Body of pancreas (tissue), 4 donors: Measurements from ENCODE around the gene MYL3. TPM values are rescaled to one million over a fixed set of nuclear protein-coding genes. Genes with fewer than 3 reads are reported as not detected.

Source experiments
- ATAC-seq: fragments of 150-250 bp; one replicate; pipeline ENCODE4 v1.9.1; 2016
- DNase-seq, 4 donors: peaks; one replicate each; pipeline ENCODE4 v3.0.0-alpha.2; 2019
- H3K27ac ChIP-seq, 4 donors: fragments of 200-600 bp; sonication (generic); 1 replicate in 3 of 4; 2 replicates in 1 of 4; pipeline versions ENCODE4 v1.5.1 to v1.6.1; 2016 to 2019; ENCODE audit warnings: mild to moderate bottlenecking in 1 of 4, mixed read lengths in 1 of 4, moderate library complexity in 1 of 4
- H3K27me3 ChIP-seq, 2 donors: fragments of 200-600 bp; sonication (generic); one replicate each; pipeline ENCODE4 v1.6.0; 2016; ENCODE audit warnings: mild to moderate bottlenecking in 1 of 2
- H3K36me3 ChIP-seq, 2 donors: fragments of 200-600 bp; sonication (generic); replicated peaks in 1 of 2; 2 replicates each; pipeline ENCODE4 v1.5.1; 2016; ENCODE audit warnings: low read depth in 2 of 2; ENCODE audit not compliant: insufficient read depth in 1 of 2
- H3K4me1 ChIP-seq: fragments of 200-600 bp; sonication (generic); one replicate; pipeline ENCODE4 v1.6.0; 2016
- H3K4me3 ChIP-seq, 2 donors: fragments of 200-600 bp; sonication (generic); 1 replicate in 1 of 2; 2 replicates in 1 of 2; pipeline ENCODE4 v1.5.1; 2016 to 2019
- H3K9me3 ChIP-seq, 3 donors: fragments of 200-600 bp; sonication (generic); 1 replicate in 2 of 3; 2 replicates in 1 of 3; pipeline ENCODE4 v1.5.1; 2016
- POLR2A ChIP-seq, 3 donors: fragments of 450-650 bp; IDR thresholded peaks; one replicate each; pipeline ENCODE4 v1.6.1; 2016; ENCODE audit warnings: antibody characterized with exemption in 3 of 3, mild to moderate bottlenecking in 2 of 3
- WGBS, 2 donors: methylation state at CpG; one replicate each; pipeline ENCODE4 v1.1.5; 2017; 5-methylcytosine and 5-hydroxymethylcytosine counted together
- intact Hi-C: fragments of 100-400 bp; cut with DNase I; formaldehyde crosslinking; loops from one replicate; pipeline ENCODE4 v1.15.1; 2023
- total RNA-seq, 2 donors: library from RNA; depleted of rRNA; stranded (reverse); fragments of >200 nt; gene quantifications; one replicate each; pipeline ENCODE4 v1.1.0, GENCODE V29; 2016
- TF ChIP-seq, protein P1 (sequence below), 7 experiments: fragments of 450-650 bp in 4 of 7; fragments of 200-600 bp in 3 of 7; sonication (generic) in 3 of 7; IDR thresholded peaks; one replicate each; pipeline ENCODE4 v1.5.1; 2016 to 2019; ENCODE audit warnings: antibody characterized with exemption in 7 of 7

The MYL3 gene
- total RNA-seq, 2 donors from 2014 or later = 10.4 TPM; not detected in 1

DNA sequence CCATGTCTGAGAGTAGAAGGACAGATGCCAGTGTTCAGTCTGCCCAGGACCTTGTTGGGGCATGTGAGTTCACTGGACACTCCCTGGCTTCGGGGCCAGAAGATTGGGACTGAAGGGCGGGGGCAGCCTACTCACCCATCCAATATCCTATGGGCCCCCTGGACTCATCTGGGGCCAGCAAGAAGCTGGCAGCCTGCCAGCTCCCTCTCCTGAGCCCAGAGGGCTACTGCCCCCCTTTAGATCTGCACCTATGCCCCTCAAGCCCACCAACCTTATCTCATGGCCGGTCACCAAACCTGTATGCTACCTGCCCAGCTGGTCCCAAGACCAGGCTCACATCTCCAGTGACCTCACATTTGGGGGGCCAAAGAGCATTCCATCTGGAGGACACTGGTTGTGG lies 22.4 kb upstream of the MYL3 start:
- H3K36me3 ChIP-seq = no peaks in the 10 kb centered on the region
- no peak overlapping the region for H3K4me3 ChIP-seq
- peaks cover 20% of the 10 kb centered on the region for H3K4me1 ChIP-seq
- intact Hi-C loops = no loop called here
- WGBS, 2 donors = 96 to 100% methylated on average over 1 to 3 of the region's 3 CpGs
- no peak for ATAC-seq
- no peak for DNase-seq
- TF ChIP-seq POLR2A (IDR thresholded peaks at IDR 0.05) = no peak
- TF ChIP-seq, protein P1, sequence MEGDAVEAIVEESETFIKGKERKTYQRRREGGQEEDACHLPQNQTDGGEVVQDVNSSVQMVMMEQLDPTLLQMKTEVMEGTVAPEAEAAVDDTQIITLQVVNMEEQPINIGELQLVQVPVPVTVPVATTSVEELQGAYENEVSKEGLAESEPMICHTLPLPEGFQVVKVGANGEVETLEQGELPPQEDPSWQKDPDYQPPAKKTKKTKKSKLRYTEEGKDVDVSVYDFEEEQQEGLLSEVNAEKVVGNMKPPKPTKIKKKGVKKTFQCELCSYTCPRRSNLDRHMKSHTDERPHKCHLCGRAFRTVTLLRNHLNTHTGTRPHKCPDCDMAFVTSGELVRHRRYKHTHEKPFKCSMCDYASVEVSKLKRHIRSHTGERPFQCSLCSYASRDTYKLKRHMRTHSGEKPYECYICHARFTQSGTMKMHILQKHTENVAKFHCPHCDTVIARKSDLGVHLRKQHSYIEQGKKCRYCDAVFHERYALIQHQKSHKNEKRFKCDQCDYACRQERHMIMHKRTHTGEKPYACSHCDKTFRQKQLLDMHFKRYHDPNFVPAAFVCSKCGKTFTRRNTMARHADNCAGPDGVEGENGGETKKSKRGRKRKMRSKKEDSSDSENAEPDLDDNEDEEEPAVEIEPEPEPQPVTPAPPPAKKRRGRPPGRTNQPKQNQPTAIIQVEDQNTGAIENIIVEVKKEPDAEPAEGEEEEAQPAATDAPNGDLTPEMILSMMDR (IDR thresholded peaks at IDR 0.05) = no peak
- no peak overlapping the region for H3K27ac ChIP-seq
- no peaks in the 10 kb centered on the region for H3K9me3 ChIP-seq
- H3K27me3 ChIP-seq = peaks cover 0 to 14% of the 10 kb centered on the region in 2 donors

DNA sequence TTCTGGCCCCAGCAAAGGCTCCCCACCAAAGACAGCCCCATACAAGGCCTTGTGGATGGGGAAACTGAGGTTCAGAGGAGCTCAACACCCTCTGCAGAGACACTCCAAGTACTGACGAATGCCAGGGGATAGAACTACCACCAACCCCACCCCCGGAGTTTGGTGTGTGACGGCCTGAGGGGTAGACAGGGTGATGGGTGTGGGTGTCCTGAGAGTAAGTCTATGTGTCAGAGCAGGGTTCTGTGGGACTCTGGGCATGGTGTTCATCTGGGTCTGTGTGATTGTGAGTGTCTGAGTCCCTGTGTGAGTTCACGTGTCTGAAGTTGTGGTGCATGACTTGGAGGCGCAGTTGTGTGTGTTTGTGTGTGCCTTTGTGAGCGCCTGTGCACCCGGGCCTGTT lies 21.7 kb upstream of the MYL3 start:
- Histone ChIP-seq H3K27ac (no peak overlapping the region), H3K27me3 (peaks cover 0 to 14% of the 10 kb centered on the region in 2 donors), H3K36me3 (no peaks in the 10 kb centered on the region), H3K9me3 (no peaks in the 10 kb centered on the region), H3K4me1 (peaks cover 20% of the 10 kb centered on the region), H3K4me3 (no peak overlapping the region)
- 80 to 91% methylated on average over 7 of the region's 7 CpGs for WGBS, 2 donors
- DNase-seq (no peak), ATAC-seq (no peak)
- intact Hi-C loops = no loop called here
- TF ChIP-seq POLR2A (IDR thresholded peaks at IDR 0.05) = no peak
- TF ChIP-seq, protein P1 (IDR thresholded peaks at IDR 0.05) = no peak

DNA sequence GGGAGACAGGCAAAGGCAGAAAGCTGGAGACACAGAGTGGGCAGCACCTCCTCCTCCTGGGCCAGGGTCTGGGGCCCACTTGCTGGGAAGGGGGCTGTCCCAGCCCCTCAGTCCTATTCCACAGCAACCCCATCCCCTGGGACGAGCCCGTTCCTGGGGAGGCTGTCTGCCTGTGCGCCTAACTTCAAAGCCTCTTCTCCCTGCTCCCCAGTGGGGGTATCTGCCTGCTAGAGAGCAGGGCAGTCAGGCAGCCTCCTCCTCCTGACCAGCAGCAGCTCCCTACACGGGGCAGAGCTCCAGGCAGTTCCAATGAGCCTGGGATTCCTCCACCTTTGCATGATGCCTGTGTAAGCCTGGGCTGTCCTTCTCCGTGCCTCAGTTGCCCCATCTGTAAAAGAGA lies 21.2 kb upstream of the MYL3 start:
- no peak for DNase-seq
- no peak overlapping the region for H3K27ac ChIP-seq
- peaks cover 20% of the 10 kb centered on the region for H3K4me1 ChIP-seq
- intact Hi-C loops = no loop called here
- TF ChIP-seq, protein P1 (IDR thresholded peaks at IDR 0.05) = no peak
- TF ChIP-seq POLR2A (IDR thresholded peaks at IDR 0.05) = no peak
- H3K9me3 ChIP-seq = no peaks in the 10 kb centered on the region
- no peaks in the 10 kb centered on the region for H3K36me3 ChIP-seq
- no peak for ATAC-seq
- H3K27me3 ChIP-seq = peaks cover 0 to 14% of the 10 kb centered on the region in 2 donors
- H3K4me3 ChIP-seq = no peak overlapping the region
- WGBS, 2 donors = 68 to 76% methylated on average over 4 to 5 of the region's 5 CpGs

DNA sequence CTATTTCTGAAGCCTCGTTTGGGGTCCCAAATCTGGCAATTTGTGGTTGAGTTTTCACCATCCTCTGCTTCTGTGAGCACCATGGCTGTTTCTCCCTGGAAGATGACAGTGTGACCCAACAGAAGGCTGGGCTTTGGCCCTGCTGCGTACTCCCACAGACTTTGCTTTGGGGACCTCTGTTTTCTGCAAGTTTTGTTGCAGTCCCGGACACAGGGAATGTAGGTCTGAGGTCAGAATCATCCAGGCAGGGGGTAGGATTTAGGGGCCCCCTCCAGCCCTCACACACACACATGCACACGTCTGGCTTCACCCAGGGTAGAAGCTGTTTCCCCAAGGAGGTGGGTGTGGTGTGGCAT lies 20.6 kb upstream of the MYL3 start:
- Histone ChIP-seq H3K4me1 (peaks cover 23% of the 10 kb centered on the region), H3K4me3 (no peak overlapping the region), H3K9me3 (no peaks in the 10 kb centered on the region), H3K27ac (no peak overlapping the region), H3K36me3 (no peaks in the 10 kb centered on the region), H3K27me3 (peaks cover 0 to 14% of the 10 kb centered on the region in 2 donors)
- intact Hi-C loops = no loop called here
- DNase-seq (no peak), ATAC-seq (no peak)
- no peak for TF ChIP-seq POLR2A (IDR thresholded peaks at IDR 0.05)
- TF ChIP-seq, protein P1 (IDR thresholded peaks at IDR 0.05) = no peak
- WGBS, 2 donors = 66 to 69% methylated on average over 4 of the region's 4 CpGs

DNA sequence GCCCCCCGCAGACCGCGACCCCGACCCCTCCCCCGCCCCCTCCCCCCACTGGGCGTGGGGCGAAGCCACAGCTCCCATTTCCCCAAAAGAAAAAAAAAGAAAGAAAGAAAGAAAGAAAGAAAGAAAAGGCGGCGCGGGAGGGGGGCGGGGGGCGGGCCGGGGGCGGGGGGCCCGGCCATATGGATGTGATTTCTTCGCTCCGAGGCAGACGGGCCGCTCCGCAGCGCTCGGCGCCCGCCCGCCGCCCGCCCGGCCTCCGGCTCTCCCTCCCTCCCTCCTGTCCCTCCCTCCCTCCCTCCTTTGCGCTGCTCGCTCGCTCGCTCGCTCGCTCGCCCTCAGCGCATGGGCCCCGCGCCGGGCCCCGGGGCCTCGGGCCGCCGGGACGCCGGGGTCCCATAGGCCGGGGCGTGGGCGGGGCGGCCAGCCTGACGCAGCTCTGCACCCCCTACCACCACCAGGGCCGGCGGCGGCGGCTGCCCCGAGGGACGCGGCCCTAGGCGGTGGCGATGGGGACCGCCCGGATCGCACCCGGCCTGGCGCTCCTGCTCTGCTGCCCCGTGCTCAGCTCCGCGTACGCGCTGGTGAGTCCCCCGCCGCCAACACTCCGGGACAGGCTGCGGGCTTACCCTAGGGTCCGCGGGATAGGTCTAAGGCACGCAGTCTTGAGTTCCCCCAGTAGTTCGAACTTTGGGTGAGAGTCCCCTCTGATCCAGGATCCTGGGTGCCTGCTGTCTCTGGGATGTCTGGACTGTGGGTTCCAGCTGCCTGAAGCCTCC lies 20.0 kb upstream of the MYL3 start:
- peak overlapping the region in 1 of 2 donors; percentile 3 for H3K4me3 ChIP-seq
- peaks cover 28% of the 10 kb centered on the region for H3K4me1 ChIP-seq
- ATAC-seq (peak; percentile 63), DNase-seq (peak in 1 of 4 donors; percentile 29)
- TF ChIP-seq POLR2A (IDR thresholded peaks at IDR 0.05) = no peak
- TF ChIP-seq, protein P1 (IDR thresholded peaks at IDR 0.05) = no peak
- H3K36me3 ChIP-seq = no peaks in the 10 kb centered on the region
- intact Hi-C loops = no loop called here
- H3K9me3 ChIP-seq = no peaks in the 10 kb centered on the region
- 3 to 9% methylated on average over 9 to 36 of the region's 78 CpGs for WGBS, 2 donors
- H3K27ac ChIP-seq = no peak overlapping the region
- H3K27me3 ChIP-seq = peaks cover 0 to 14% of the 10 kb centered on the region in 2 donors
